HepG2 (cell line): ENCODE results near the gene THAP2. TPM values are rescaled to one million over a fixed set of nuclear protein-coding genes. Genes with fewer than 3 reads are reported as not detected.

ENCODE experiments used
- FOSL2 ChIP-seq: sonication (generic); formaldehyde crosslinking; IDR thresholded peaks from 2 replicates; pipeline ENCODE4 v1.4.0; 2020; ENCODE audit warnings: missing genetic modification reagents
- FOXP4 ChIP-seq: sonication (generic); formaldehyde crosslinking; IDR thresholded peaks from 2 replicates; pipeline ENCODE4 v1.4.0; 2020; ENCODE audit warnings: missing genetic modification reagents
- HNRNPLL ChIP-seq: fragments of 200-400 bp; formaldehyde crosslinking; IDR thresholded peaks from 2 replicates; pipeline ENCODE4 v1.6.1; 2017; ENCODE audit warnings: mild to moderate bottlenecking, low read depth, low read length; ENCODE audit not compliant: poor library complexity, severe bottlenecking
- KAT2B ChIP-seq: fragments of 150-350 bp; IDR thresholded peaks from 2 replicates; pipeline ENCODE4 v1.6.1; 2014; ENCODE audit warnings: low read depth, low read length, borderline replicate concordance
- KMT2B ChIP-seq: IDR thresholded peaks from 2 replicates; pipeline ENCODE4 v1.6.1; 2016; ENCODE audit warnings: missing genetic modification reagents, missing compliant biosample characterization
- MTERF4 ChIP-seq: sonication (generic); formaldehyde crosslinking; IDR thresholded peaks from 2 replicates; pipeline ENCODE4 v1.8.0; 2023; ENCODE audit warnings: mild to moderate bottlenecking, missing genetic modification reagents
- REPIN1 ChIP-seq: sonication (generic); formaldehyde crosslinking; IDR thresholded peaks from 2 replicates; pipeline ENCODE4 v1.8.0; 2022; ENCODE audit warnings: missing genetic modification reagents, low read depth, mild to moderate bottlenecking, borderline replicate concordance
- TEAD3 ChIP-seq: optimal IDR thresholded peaks from 2 replicates; pipeline ENCODE3; 2016; ENCODE audit warnings: borderline replicate concordance
- ZHX1 ChIP-seq: sonication (generic); formaldehyde crosslinking; IDR thresholded peaks from 2 replicates; pipeline ENCODE4 v1.8.1; 2022; ENCODE audit warnings: low read depth, mild to moderate bottlenecking, missing genetic modification reagents
- ZNF10 ChIP-seq: sonication (generic); formaldehyde crosslinking; IDR thresholded peaks from 2 replicates; pipeline ENCODE4 v1.4.0; 2020; ENCODE audit warnings: mild to moderate bottlenecking, low read depth, missing genetic modification reagents, borderline replicate concordance
- ZNF124 ChIP-seq: sonication (generic); formaldehyde crosslinking; IDR thresholded peaks from 2 replicates; pipeline ENCODE4 v1.4.0; 2020; ENCODE audit warnings: missing genetic modification reagents
- ZNF180 ChIP-seq: sonication (generic); formaldehyde crosslinking; IDR thresholded peaks from 2 replicates; pipeline ENCODE4 v1.4.0; 2020; ENCODE audit warnings: low read depth, missing genetic modification reagents, borderline replicate concordance
- ZNF253 ChIP-seq: sonication (generic); formaldehyde crosslinking; IDR thresholded peaks from 2 replicates; pipeline ENCODE4 v1.8.0; 2022; ENCODE audit warnings: mild to moderate bottlenecking, missing genetic modification reagents, borderline replicate concordance
- ZNF264 ChIP-seq: sonication (generic); formaldehyde crosslinking; IDR thresholded peaks from 2 replicates; pipeline ENCODE4 v1.4.0; 2020; ENCODE audit warnings: missing genetic modification reagents
- ZNF503 ChIP-seq: sonication (generic); formaldehyde crosslinking; IDR thresholded peaks from 2 replicates; pipeline ENCODE4 v1.4.0; 2020; ENCODE audit warnings: missing genetic modification reagents
- ZNF513 ChIP-seq: sonication (generic); formaldehyde crosslinking; conservative IDR thresholded peaks from 2 replicates; pipeline ENCODE4 v1.5.0; 2020; ENCODE audit warnings: missing genetic modification reagents
- ZNF619 ChIP-seq: sonication (generic); formaldehyde crosslinking; IDR thresholded peaks from 2 replicates; pipeline ENCODE4 v1.4.0; 2020; ENCODE audit warnings: mild to moderate bottlenecking, missing genetic modification reagents
- ZNF713 ChIP-seq: sonication (generic); formaldehyde crosslinking; IDR thresholded peaks from 2 replicates; pipeline ENCODE4 v1.4.0; 2020; ENCODE audit warnings: mild to moderate bottlenecking, missing genetic modification reagents
- ZSCAN22 ChIP-seq: sonication (generic); formaldehyde crosslinking; IDR thresholded peaks from 2 replicates; pipeline ENCODE4 v1.4.0; 2020; ENCODE audit warnings: mild to moderate bottlenecking, missing genetic modification reagents
- polyA plus RNA-seq, 8 experiments: library from polyadenylated mRNA; depleted of rRNA in 3 of 8; stranded (reverse) in 7 of 8; unstranded in 1 of 8; fragments of >200 nt; fragmentation: Illumina TruSeq in 4 of 8; extraction: Trizol in 4 of 8; gene quantifications; 2 replicates each; pipeline versions ENCODE4 v1.2.1 to v1.2.3, GENCODE V29; 2011 to 2016; ENCODE audit warnings: low read depth in 4 of 8, missing spikeins in 1 of 8, mixed read lengths in 1 of 8; ENCODE audit not compliant: insufficient read depth in 1 of 8
- total RNA-seq, 5 experiments: library from RNA; depleted of rRNA; stranded (reverse); fragments of >200 nt; fragmentation: Illumina TruSeq; extraction: Trizol; gene quantifications; 2 replicates each; pipeline ENCODE4 v1.2.3, GENCODE V29; 2016; ENCODE audit warnings: low read depth in 1 of 5

Gene THAP2
- total and polyA plus RNA-seq, 2 of the 13 experiments (the other 11 are each of a cell fraction or from before 2014, with no cell fraction given): 5.2 to 6.2 TPM

GRCh38 chr12:71663561-71664410, at the start of gene THAP2, which contains the start of gene ZFC3H1 (continued):
- TF ChIP-seq FOXP4: 0 out of 2 replicates have a peak, but pooled peaks have one; percentile 3
- no peak for TF ChIP-seq ZNF513 (CRISPR knock-in tag)
- no peak for TF ChIP-seq KAT2B
- 0 out of 2 replicates have a peak, but pooled peaks have one; percentile 26 for TF ChIP-seq ZHX1
- TF ChIP-seq ZNF619 (CRISPR knock-in tag): no peak
- no peak; the same call in 1 of the 2 replicates for TF ChIP-seq ZNF264
- TF ChIP-seq ZNF503 (CRISPR knock-in tag): no peak
- peak; percentile 23 for TF ChIP-seq TEAD3 (CRISPR knock-in tag)
- TF ChIP-seq ZNF10 (CRISPR knock-in tag): no peak
- TF ChIP-seq ZNF253 (CRISPR knock-in tag): no peak
- no peak for TF ChIP-seq ZSCAN22
- peak; percentile 41; the same call in 1 of the 2 replicates for TF ChIP-seq ZNF124
- no peak for TF ChIP-seq ZNF180 (CRISPR knock-in tag)
- TF ChIP-seq FOSL2 (CRISPR knock-in tag): peak; percentile 32; the same call in 1 of the 2 replicates
- TF ChIP-seq KMT2B (CRISPR knock-in tag): peak; percentile 93
- no peak for TF ChIP-seq REPIN1 (CRISPR knock-in tag)
- TF ChIP-seq HNRNPLL: peak; percentile 27
- TF ChIP-seq MTERF4 (CRISPR knock-in tag): peak; percentile 72; the same call in 1 of the 2 replicates
- TF ChIP-seq ZNF713 (CRISPR knock-in tag): no peak
